IMR-90 (cell line): ENCODE results near the gene SEMA5A. TPM values are rescaled to one million over a fixed set of nuclear protein-coding genes. Genes with fewer than 3 reads are reported as not detected.
A peak's percentile ranks its signal among the peaks of the same experiment; 100 is the strongest.

Experiments
- ATAC-seq: fragments of 200-7000 bp; cut with Tn5 transposase; 2 replicates; pipeline ENCODE4 v1.9.1; 2020; ENCODE audit warnings: low read depth, mild to moderate bottlenecking, moderate library complexity
- BruUV-seq: library from RNA; stranded (reverse); fragments of 400-500 nt; replicated peaks from 2 replicates; lab custom pipeline; 2021; lab: Mats Ljungman, UMichigan
- CTCF ChIA-PET: fragments of 300-600 bp; formaldehyde crosslinking; extraction: SDS; loops from one replicate; lab custom pipeline; 2021; ENCODE audit warnings: antibody characterized with exemption; lab: Yijun Ruan, JAX
- POLR2A ChIA-PET: fragments of 300-600 bp; sonication (Branson Sonifier 250); formaldehyde crosslinking; loops from one replicate; lab custom pipeline; 2022; ENCODE audit warnings: antibody characterized with exemption; ENCODE audit not compliant: unreplicated experiment; lab: Charles Lee
- DNase-seq: peaks from one replicate; pipeline ENCODE4 v3.0.0; 2013
- H2AFZ ChIP-seq: replicated peaks from 2 replicates; pipeline ENCODE3; 2013; ENCODE audit warnings: low read length, mild to moderate bottlenecking; ENCODE audit not compliant: poor library complexity
- H2AK5ac ChIP-seq: 2 replicates; pipeline ENCODE4 v1.6.1; 2013; ENCODE audit warnings: low read depth, low read length, inconsistent platforms
- H2AK9ac ChIP-seq: replicated peaks from 2 replicates; pipeline ENCODE3; 2013; ENCODE audit warnings: mild to moderate bottlenecking, low read depth, low read length, moderate library complexity; ENCODE audit not compliant: poor library complexity
- H2BK120ac ChIP-seq: 2 replicates; pipeline ENCODE4 v1.6.1; 2013; ENCODE audit warnings: low read depth, low read length, inconsistent platforms
- H2BK15ac ChIP-seq: 3 replicates; pipeline ENCODE4 v1.6.1; 2013; ENCODE audit warnings: low read depth, low read length, inconsistent platforms
- H2BK20ac ChIP-seq: 2 replicates; pipeline ENCODE4 v1.6.1; 2013; ENCODE audit warnings: low read depth, mild to moderate bottlenecking, inconsistent platforms, low read length, moderate library complexity
- H2BK5ac ChIP-seq: 2 replicates; pipeline ENCODE4 v1.6.1; 2013; ENCODE audit warnings: mild to moderate bottlenecking, low read depth, low read length, inconsistent platforms; ENCODE audit not compliant: poor library complexity, severe bottlenecking
- H3K14ac ChIP-seq: replicated peaks from 2 replicates; pipeline ENCODE4 v1.6.1; 2013; ENCODE audit warnings: low read depth, low read length, inconsistent platforms
- H3K18ac ChIP-seq: 2 replicates; pipeline ENCODE4 v1.6.1; 2013; ENCODE audit warnings: low read depth, low read length, control low read depth
- H3K23ac ChIP-seq: 2 replicates; pipeline ENCODE4 v1.6.1; 2013; ENCODE audit warnings: low read depth, low read length, inconsistent platforms
- H3K27ac ChIP-seq: 2 replicates; pipeline ENCODE4 v1.5.1; 2013; ENCODE audit warnings: mild to moderate bottlenecking, control low read depth, low read length; ENCODE audit not compliant: insufficient read depth
- H3K27me3 ChIP-seq: 2 replicates; pipeline ENCODE4 v1.6.1; 2013; ENCODE audit warnings: low read length; ENCODE audit not compliant: control insufficient read depth, insufficient read depth
- H3K36me3 ChIP-seq: 2 replicates; pipeline ENCODE4 v1.6.1; 2013; ENCODE audit warnings: low read length, mixed read lengths; ENCODE audit not compliant: control insufficient read depth, insufficient read depth
- H3K4ac ChIP-seq: 2 replicates; pipeline ENCODE4 v1.6.1; 2013; ENCODE audit warnings: low read depth, low read length, inconsistent platforms
- H3K4me1 ChIP-seq: 2 replicates; pipeline ENCODE4 v1.6.1; 2013; ENCODE audit warnings: low read length, mixed read lengths; ENCODE audit not compliant: control insufficient read depth, insufficient read depth
- H3K4me2 ChIP-seq: 2 replicates; pipeline ENCODE4 v1.6.1; 2013; ENCODE audit warnings: low read depth, mild to moderate bottlenecking, control low read depth, low read length, moderate library complexity
- H3K4me3 ChIP-seq: 2 replicates; pipeline ENCODE4 v1.5.1; 2013; ENCODE audit warnings: low read depth, mild to moderate bottlenecking, control low read depth, low read length, moderate library complexity; ENCODE audit not compliant: insufficient read depth
- H3K56ac ChIP-seq: 2 replicates; pipeline ENCODE4 v1.6.1; 2013; ENCODE audit warnings: low read length, inconsistent platforms; ENCODE audit not compliant: insufficient read depth; ENCODE audit errors: extremely low read depth
- H3K79me1 ChIP-seq, 2 experiments: 2 replicates each; pipeline ENCODE4 v1.6.1; 2013; ENCODE audit warnings: low read length in 2 of 2, inconsistent platforms in 1 of 2, low read depth in 1 of 2
- H3K9ac ChIP-seq: 2 replicates; pipeline ENCODE4 v1.6.1; 2013; ENCODE audit warnings: low read depth, low read length, control low read depth
- H3K9me1 ChIP-seq: 2 replicates; pipeline ENCODE4 v1.6.1; 2013; ENCODE audit warnings: low read length, inconsistent platforms; ENCODE audit not compliant: insufficient read depth
- H3K9me3 ChIP-seq: 2 replicates; pipeline ENCODE4 v1.6.1; 2013; ENCODE audit warnings: low read length; ENCODE audit not compliant: control insufficient read depth, insufficient read depth
- H4K20me1 ChIP-seq: 2 replicates; pipeline ENCODE4 v1.6.1; 2013; ENCODE audit warnings: low read length, inconsistent platforms; ENCODE audit not compliant: insufficient read depth
- H4K5ac ChIP-seq: 2 replicates; pipeline ENCODE4 v1.6.1; 2013; ENCODE audit warnings: mild to moderate bottlenecking, low read depth, low read length, control low read depth
- H4K8ac ChIP-seq, 2 experiments: 2 replicates each; pipeline ENCODE4 v1.6.1; 2013; ENCODE audit warnings: low read depth in 2 of 2, low read length in 2 of 2, control low read depth in 1 of 2, inconsistent platforms in 1 of 2
- H4K91ac ChIP-seq: 2 replicates; pipeline ENCODE4 v1.6.1; 2013; ENCODE audit warnings: low read depth, low read length, inconsistent platforms; ENCODE audit not compliant: insufficient read depth
- CEBPB ChIP-seq: IDR thresholded peaks from 2 replicates; pipeline ENCODE4 v1.6.1; 2012; ENCODE audit warnings: low read depth, low read length, improper control_type of control experiment
- CHD1 ChIP-seq: IDR thresholded peaks from 2 replicates; pipeline ENCODE4 v1.6.1; 2012; ENCODE audit warnings: low read depth, low read length, improper control_type of control experiment
- CTCF ChIP-seq: conservative IDR thresholded peaks from 2 replicates; pipeline ENCODE4 v1.5.1; 2012; ENCODE audit warnings: mild to moderate bottlenecking, low read depth, low read length, improper control_type of control experiment
- ELK1 ChIP-seq: fragments of 150-350 bp; IDR thresholded peaks from 2 replicates; pipeline ENCODE4 v1.6.1; 2016; ENCODE audit warnings: low read depth, mild to moderate bottlenecking, low read length, moderate library complexity, borderline replicate concordance
- FOS ChIP-seq: fragments of 150-350 bp; IDR thresholded peaks from 2 replicates; pipeline ENCODE4 v1.6.1; 2016; ENCODE audit warnings: low read depth, low read length
- MAFK ChIP-seq: IDR thresholded peaks from 2 replicates; pipeline ENCODE4 v1.6.1; 2012; ENCODE audit warnings: low read depth, low read length, improper control_type of control experiment
- MAZ ChIP-seq: IDR thresholded peaks from 2 replicates; pipeline ENCODE4 v1.6.1; 2012; ENCODE audit warnings: low read depth, mild to moderate bottlenecking, low read length, improper control_type of control experiment, moderate library complexity, borderline replicate concordance
- MXI1 ChIP-seq: IDR thresholded peaks from 2 replicates; pipeline ENCODE4 v1.6.1; 2012; ENCODE audit warnings: low read depth, mild to moderate bottlenecking, low read length, moderate library complexity, borderline replicate concordance
- NFE2L2 ChIP-seq: fragments of 150-350 bp; IDR thresholded peaks from 2 replicates; pipeline ENCODE4 v1.6.1; 2016; ENCODE audit warnings: low read depth, mild to moderate bottlenecking, low read length
- POLR2A ChIP-seq: IDR thresholded peaks from 2 replicates; pipeline ENCODE4 v1.6.1; 2012; ENCODE audit warnings: mild to moderate bottlenecking, low read depth, low read length
- RAD21 ChIP-seq: IDR thresholded peaks from 2 replicates; pipeline ENCODE4 v1.6.1; 2012; ENCODE audit warnings: low read length, improper control_type of control experiment
- RFX5 ChIP-seq: IDR thresholded peaks from 2 replicates; pipeline ENCODE4 v1.8.0; 2012; ENCODE audit warnings: low read depth, mild to moderate bottlenecking, low read length, moderate library complexity
- SMC3 ChIP-seq: fragments of 150-350 bp; IDR thresholded peaks from 2 replicates; pipeline ENCODE4 v1.6.1; 2016; ENCODE audit warnings: low read depth, mild to moderate bottlenecking, antibody characterized with exemption, low read length, moderate library complexity
- USF2 ChIP-seq: fragments of 150-350 bp; IDR thresholded peaks from 2 replicates; pipeline ENCODE4 v1.6.1; 2017; ENCODE audit warnings: mild to moderate bottlenecking, antibody characterized with exemption, low read length, low read depth
- WGBS, 2 experiments: methylation state at CpG; one replicate each; pipeline versions ENCODE4 v1.1.5 to v1.1.7; 2013; ENCODE audit warnings: missing lambda C conversion rate in 2 of 2; ENCODE audit not compliant: insufficient read length in 1 of 2; ENCODE audit errors: extremely low coverage in 2 of 2; 5-methylcytosine and 5-hydroxymethylcytosine counted together
- dilution Hi-C: fragments of 300-500 bp; cut with HindIII; formaldehyde crosslinking; loops from one replicate; pipeline ENCODE4 v1.14.3; 2018; ENCODE audit warnings: low sequenced_read_pairs; ENCODE audit not compliant: unreplicated experiment
- in situ Hi-C: fragments of 300-500 bp; cut with MboI; formaldehyde crosslinking; loops from 3 replicates; pipeline ENCODE4 v1.14.3; 2019; ENCODE audit warnings: low sequenced_read_pairs, inconsistent platforms, mixed read lengths
- intact Hi-C: fragments of 100-400 bp; cut with micrococcal nuclease; formaldehyde crosslinking; loops from 2 replicates; pipeline ENCODE4 v1.10.0; 2022
- polyA plus RNA-seq, 3 experiments: library from polyadenylated mRNA; depleted of rRNA; stranded (reverse); fragments of >200 nt; gene quantifications; 2 replicates each; pipeline ENCODE4 v1.2.3, GENCODE V29; 2012; ENCODE audit warnings: low replicate concordance in 1 of 3
- total RNA-seq: library from RNA; depleted of rRNA; stranded (reverse); fragments of >200 nt; gene quantifications from 2 replicates; pipeline ENCODE4 v1.2.3, GENCODE V29; 2012

The SEMA5A gene
- total and polyA plus RNA-seq, 2 of the 4 experiments (the other 2 are of a cell fraction) = 8.2 to 9.9 TPM

GRCh38 chr5:9104571-9105339, 441.1 kb downstream of the SEMA5A start:
- H3K9ac ChIP-seq = no peak overlapping the region
- no peak overlapping the region for H3K23ac ChIP-seq
- no peak overlapping the region for H2AK9ac ChIP-seq
- in situ Hi-C loops = no loop called here
- H3K4me1 ChIP-seq = peaks cover 8% of the 10 kb centered on the region
- H3K9me1 ChIP-seq = peaks cover 9% of the 10 kb centered on the region
- H3K36me3 ChIP-seq = peaks cover 6% of the 10 kb centered on the region
- 0 out of 2 replicates have a peak overlapping the region, but pooled peaks have one; percentile 28 for H4K5ac ChIP-seq
- H2AFZ ChIP-seq = no peak overlapping the region
- H2AK5ac ChIP-seq = 0 out of 2 replicates have a peak overlapping the region, but pooled peaks have one; percentile 17
- POLR2A ChIA-PET = no interaction called here
- H3K56ac ChIP-seq = no peak overlapping the region
- peak overlapping the region in 1 of 2 experiments; percentile 39; a peak in 1 of 4 replicates for H4K8ac ChIP-seq
- peaks cover 0 to 3% of the 10 kb centered on the region in 2 experiments; a peak in 1 of 4 replicates for H3K79me1 ChIP-seq
- DNase-seq = peak; percentile 55
- no TSS peak for BruUV-seq
- H3K4me3 ChIP-seq = no peak overlapping the region
- H3K14ac ChIP-seq = 0 out of 2 replicates have a peak overlapping the region, but pooled peaks have one; percentile 19
- H3K27ac ChIP-seq = no peak overlapping the region
- CTCF ChIA-PET = interaction anchor here (1.2 kb wide), 1 partner anchor 58 kb away, joined by 3 read pairs; no protein-coding TSS in a partner anchor
- H3K18ac ChIP-seq = peak overlapping the region; percentile 68
- 67% methylated on average over 1 of the region's 3 CpGs; no CpG with 5 or more reads in 1 of the 2 experiments for WGBS, 2 experiments
- ATAC-seq = peak; percentile 49; the same call in 1 of the 2 replicates
- H2BK15ac ChIP-seq = no peak overlapping the region; the same call in 2 of the 3 replicates
- H4K20me1 ChIP-seq = no peaks in the 10 kb centered on the region
- H3K4me2 ChIP-seq = no peak overlapping the region
- peak overlapping the region; percentile 19; the same call in 1 of the 2 replicates for H3K4ac ChIP-seq
- H2BK5ac ChIP-seq = no peak overlapping the region
- dilution Hi-C loops = no loop called here
- no peaks in the 10 kb centered on the region for H3K27me3 ChIP-seq
- no peaks in the 10 kb centered on the region for H3K9me3 ChIP-seq
- peak overlapping the region; percentile 4; the same call in 1 of the 2 replicates for H2BK20ac ChIP-seq
- H2BK120ac ChIP-seq = peak overlapping the region; percentile 25
- H4K91ac ChIP-seq = 0 out of 2 replicates have a peak overlapping the region, but pooled peaks have one; percentile 15
- intact Hi-C loops = no loop called here
- no peak for TF ChIP-seq ELK1
- TF ChIP-seq USF2 = no peak
- no peak for TF ChIP-seq MXI1
- no peak for TF ChIP-seq CHD1
- no peak for TF ChIP-seq NFE2L2
- TF ChIP-seq CEBPB = no peak
- TF ChIP-seq RFX5 = no peak
- no peak for TF ChIP-seq FOS
- TF ChIP-seq RAD21 = no peak
- no peak for TF ChIP-seq SMC3
- no peak for TF ChIP-seq MAZ
- no peak for TF ChIP-seq MAFK
- no peak for TF ChIP-seq POLR2A
- TF ChIP-seq CTCF = no peak
